HG03064 (cell line): ENCODE measurements around the gene XYLB.
"Not testable (repeated sequence)": the region's sequence is repeated elsewhere in the genome, so short reads cannot be mapped to it uniquely, and the experiment has no call there.

ENCODE experiments used
- ATAC-seq: cut with Tn5 transposase; IDR thresholded peaks from one replicate; pipeline ENCODE4 v1.9.1; 2021; ENCODE audit warnings: low read depth; ENCODE audit not compliant: unreplicated experiment

The XYLB gene

DNA sequence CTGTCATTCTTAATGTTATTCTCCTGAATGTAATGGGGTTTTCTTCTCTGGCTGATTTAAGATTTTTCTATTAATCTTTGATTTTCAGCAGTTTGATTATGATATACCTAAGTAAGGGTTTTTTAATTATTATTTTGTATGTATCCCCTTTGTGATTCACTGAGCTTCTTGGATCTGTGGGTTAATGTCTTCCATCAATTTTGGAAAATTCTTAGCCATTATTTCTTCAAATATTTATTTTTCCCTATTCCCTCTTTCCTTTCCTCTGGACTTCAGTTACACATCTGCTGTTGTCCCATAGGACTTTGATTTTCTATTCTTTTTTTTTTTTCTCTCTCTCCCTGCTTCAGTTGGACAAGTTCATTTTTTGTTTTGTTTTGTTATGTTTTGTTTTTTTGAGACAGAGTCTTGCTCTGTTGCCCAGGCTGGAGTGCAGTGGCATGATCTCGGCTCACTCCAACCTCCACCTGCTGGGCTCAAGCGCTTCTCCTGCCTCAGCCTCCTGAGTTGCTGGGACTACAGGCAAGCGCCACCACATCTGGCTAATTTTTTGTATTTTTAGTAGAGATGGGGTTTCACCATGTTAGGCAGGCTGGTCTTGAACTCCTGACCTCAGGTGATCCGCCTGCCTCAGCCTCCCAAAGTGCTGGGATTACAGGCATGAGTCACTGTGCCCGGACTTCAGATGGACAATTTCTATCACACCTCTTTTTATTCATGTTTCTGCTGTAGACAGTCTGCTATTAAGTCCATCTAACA is 40.6 kb downstream of the XYLB start:
- no peak for ATAC-seq

DNA sequence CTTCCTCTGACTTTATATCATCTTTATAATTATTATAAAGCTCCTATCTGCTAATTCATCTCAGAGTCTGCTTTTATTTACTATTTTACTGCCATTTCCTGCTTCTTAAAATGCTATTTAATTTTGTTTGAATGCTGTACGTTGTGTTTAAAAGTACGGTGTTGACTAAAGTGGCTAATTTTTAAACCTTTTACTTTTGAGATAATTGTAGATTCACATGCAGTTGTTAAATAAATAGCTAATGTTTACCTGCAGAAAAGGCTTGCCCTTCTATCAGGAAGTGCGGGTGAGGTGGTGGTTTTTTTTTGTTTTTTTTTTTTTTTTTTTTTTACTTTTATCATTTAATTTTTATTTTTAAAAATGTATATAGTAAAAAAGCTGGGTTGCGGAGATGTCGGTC is 41.3 kb downstream of the XYLB start:
- no peak for ATAC-seq

DNA sequence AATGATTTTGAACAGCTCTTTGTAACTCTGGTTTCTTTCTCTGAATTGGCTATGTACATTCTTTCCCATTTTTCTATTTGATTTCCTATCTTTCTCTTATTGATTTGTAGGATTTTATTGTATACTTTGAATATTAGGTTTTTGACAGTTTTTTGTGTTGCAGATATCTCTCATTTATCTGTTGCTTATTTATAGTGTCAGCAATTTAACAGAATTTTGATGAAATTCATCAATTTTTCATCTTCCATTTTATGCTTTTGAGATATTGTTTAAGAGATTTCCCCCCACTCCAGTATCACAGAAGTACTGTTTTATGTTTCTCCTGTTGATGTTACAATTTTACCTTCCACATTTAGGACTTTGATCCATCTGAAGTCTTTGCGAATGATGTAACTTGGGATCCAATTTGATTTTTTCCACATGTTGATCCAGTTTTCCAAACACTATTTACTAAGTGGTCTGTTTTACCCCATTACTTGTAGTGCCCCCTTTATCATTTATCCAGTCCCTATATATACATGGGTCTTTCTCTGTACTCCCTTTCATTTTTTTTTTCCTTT is 46.1 kb downstream of the XYLB start:
- ATAC-seq = no peak

- no peak for ATAC-seq
These were observed 49.7 kb downstream of the XYLB start for GRCh38 chr3:38396239-38396638.

DNA sequence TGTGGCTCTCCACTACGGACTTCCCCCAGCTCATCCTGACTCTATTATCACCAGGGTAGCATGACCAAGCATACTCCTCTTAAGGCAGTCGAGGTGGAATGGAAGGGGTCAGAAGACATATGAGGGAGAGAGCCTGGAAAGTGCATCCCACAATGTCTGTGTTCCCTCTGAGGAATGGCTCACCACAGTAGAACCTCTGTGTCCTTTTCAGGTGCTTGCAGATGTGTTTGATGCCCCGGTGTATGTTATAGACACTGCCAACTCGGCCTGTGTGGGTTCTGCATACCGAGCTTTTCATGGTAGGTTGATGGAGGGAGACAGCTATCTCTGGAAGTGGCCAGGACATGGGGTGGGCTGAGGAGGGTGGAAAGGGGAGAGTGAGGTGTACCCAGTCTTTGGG is 50.3 kb downstream of the XYLB start:
- ATAC-seq = no peak

GRCh38 chr3:38397320-38397719 is 50.7 kb downstream of the XYLB start:
- no peak for ATAC-seq

GRCh38 chr3:38401246-38401962 is 54.8 kb downstream of the XYLB start:
- no peak for ATAC-seq

DNA sequence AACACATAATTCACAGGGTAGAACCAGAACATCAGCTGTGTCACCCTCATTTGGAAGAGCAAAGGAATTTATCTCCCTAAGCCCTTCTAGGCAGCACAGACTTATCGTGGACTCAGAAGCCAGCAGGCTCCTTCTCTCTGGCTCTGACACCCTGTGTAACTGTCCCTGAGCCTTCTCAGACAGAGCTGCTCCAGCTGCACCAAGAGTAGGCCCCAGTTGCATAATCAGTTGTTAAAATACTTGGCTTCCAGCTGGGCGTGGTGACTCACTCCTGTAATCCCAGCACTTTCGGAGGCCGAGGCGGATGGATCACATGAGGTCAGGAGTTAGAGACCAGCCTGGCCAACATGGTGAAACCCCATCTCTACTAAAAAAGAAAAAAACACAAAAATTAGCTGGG is 57.7 kb downstream of the XYLB start:
- no peak for ATAC-seq

DNA sequence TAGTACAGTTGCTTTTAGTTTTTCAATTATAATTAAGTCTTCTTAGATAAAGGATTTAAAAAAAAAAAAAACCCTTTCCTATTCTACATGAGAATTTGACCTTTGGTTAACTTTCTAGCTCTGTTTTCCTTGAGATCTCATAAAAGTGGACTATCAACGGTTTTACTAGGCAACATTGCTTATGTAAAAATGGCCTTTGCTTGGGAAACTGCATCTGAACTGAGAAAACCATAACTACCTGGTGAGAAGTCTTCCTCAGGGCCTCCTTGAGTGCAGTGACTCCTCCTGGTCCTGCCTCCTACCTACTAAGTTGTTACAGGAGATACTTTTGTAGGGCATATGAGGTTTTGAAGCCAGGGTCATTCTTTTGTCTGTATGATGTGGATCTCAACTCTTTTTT is 65.0 kb downstream of the XYLB start:
- ATAC-seq = no peak

DNA sequence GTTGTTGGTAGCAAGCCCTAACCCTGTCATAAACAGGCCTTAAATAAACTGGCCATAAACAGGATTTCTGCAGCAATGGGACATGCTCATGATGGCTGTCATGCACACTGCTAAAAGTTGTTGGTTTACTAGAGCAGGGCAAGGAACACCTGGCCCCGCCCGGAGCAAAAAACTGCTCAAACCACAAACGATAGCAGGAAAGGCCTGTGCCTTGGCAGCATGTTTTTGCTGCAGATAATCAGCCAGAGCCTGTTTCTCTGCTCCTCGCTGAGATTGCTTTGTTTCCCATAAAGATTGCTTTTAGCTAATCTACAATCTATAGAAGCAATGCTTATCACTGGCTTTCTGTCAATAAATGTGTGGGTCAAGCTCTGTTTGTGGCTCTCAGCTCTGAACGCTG is 74.2 kb downstream of the XYLB start:
- ATAC-seq = not testable (repeated sequence)

- ATAC-seq = no peak
These were observed 75.2 kb downstream of the XYLB start for GRCh38 chr3:38421679-38422336.

- ATAC-seq = not testable (repeated sequence)
These were observed 80.3 kb downstream of the XYLB start for GRCh38 chr3:38426798-38427426.

DNA sequence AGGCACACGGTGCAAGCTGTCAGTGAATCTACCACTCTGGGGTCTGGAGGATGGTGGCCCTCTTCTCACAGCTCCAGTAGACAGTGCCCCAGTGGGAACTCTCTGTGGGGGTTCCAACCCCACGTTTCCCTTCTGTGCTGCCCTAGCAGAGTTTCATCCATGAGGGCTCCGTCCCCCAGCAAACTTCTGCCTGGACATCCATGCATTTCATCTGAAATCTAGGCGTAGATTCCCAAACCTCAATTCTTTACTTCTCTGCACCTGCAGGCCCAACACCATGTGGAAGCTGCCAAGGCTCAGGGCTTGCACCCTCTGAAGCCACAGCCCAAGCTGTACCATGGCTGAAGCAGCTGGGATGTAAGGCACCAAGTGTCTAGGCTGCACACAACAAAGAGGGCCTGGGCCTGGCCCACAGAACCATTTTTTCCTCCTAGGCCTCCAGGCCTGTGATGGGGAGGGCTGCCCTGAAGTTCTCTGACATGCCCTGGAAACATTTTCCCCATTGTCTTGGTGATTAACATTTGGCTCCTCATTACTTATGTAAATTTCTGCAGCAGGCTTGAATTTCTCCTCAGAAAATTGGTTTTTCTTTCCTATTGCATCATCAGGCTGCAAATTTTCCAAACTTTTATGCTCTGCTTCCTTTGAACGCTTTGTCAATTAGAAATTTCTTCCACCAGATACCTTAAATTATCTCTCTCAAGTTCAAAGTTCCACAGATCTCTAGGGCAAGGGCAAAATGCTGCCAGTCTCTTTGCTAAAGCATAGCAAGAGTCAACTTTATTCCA is 86.5 kb downstream of the XYLB start:
- ATAC-seq = not testable (repeated sequence)

GRCh38 chr3:38433661-38434060 is 87.1 kb downstream of the XYLB start:
- not testable (repeated sequence) for ATAC-seq

- not testable (repeated sequence) for ATAC-seq
These were observed 92.0 kb downstream of the XYLB start for GRCh38 chr3:38438436-38439069.

- ATAC-seq = not testable (repeated sequence)
These were observed 96.6 kb downstream of the XYLB start for GRCh38 chr3:38443205-38443604.

- ATAC-seq = no peak
These were observed 99.6 kb downstream of the XYLB start for GRCh38 chr3:38446085-38446686.

DNA sequence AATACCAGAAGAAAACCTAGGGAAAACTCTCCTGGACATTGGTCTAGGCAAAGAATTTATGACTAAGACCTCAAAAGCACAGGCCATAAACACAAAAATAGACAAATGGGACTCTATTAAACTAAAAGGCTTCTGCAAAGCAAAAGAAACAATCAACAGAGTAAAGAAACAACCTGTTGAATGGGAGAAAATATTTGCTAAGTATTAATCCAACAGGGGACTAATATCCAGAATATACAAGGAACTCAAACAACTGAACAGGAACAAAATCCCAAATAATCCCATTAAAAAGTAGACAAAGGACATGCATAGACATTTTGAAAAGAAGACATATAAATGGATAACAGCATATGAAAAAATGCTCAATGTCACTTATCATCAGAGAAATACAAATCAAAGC is 100.2 kb downstream of the XYLB start:
- no peak for ATAC-seq

- no peak for ATAC-seq
These were observed 104.3 kb downstream of the XYLB start for GRCh38 chr3:38450853-38451252.
